Stimulated activated naive CD4-positive, alpha-beta T cell (primary cell): ENCODE measurements around the gene EYA2.

ENCODE experiments used
- DNase-seq, 6 experiments: peaks; one replicate each; lab custom pipeline; 2025; lab: John Stamatoyannopoulos, UW

The EYA2 gene

DNA sequence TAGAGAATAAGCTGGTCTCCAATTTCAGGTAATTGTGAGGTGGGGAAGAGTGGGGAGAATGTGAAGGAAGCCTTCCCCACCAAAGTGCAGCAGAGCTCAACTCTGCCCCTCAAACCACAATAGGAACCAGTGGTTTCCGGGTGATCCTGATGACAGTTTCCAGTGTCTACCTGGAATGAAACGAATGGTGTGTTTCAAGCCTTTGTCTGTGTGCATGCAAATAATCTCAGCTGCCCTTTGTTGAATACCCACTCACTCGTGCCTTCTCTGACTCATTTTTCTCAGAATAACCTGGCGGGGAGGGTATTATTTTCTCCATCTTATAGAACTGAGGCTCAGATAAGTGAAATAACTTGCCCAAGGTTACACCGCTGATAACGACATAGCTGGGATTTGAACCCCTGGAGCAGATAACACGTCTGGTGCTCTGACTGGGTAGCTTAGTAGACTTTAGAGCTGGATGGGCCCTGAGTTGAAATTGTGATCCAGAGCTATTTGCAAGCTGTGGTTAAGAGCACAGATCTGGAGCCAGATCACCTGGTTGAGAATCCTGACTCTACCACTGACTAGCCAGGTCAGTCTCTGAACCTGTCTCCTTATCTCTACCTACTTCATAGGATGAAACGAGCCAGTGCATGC lies 85.1 kb downstream of the EYA2 start:
- no peak for DNase-seq

- no peak for DNase-seq
These were observed 86.5 kb downstream of the EYA2 start for GRCh38 chr20:46981184-46981583.

GRCh38 chr20:46983466-46983865 lies 88.8 kb downstream of the EYA2 start:
- no peak for DNase-seq

- no peak for DNase-seq
These were observed 89.8 kb downstream of the EYA2 start for GRCh38 chr20:46984405-46984804.

DNA sequence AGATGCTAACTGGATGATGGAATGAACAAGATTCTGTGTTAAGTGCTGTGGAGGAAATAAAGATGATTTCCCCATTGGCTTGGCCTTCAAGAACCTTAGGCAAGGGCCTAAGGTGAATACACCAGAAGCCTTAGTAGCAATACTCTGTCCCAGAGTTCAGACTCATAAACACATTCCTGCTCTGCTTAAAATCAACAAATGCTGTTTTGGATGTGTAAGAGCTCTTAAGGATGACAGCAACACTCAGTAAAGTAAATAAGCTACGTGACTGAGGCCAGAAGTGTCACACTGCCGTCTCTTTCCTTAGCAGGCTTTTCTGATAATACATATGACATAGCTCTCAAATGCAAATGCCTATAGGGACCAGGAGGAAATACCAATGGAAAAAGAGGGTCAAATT lies 90.6 kb downstream of the EYA2 start:
- DNase-seq, result no peak

DNA sequence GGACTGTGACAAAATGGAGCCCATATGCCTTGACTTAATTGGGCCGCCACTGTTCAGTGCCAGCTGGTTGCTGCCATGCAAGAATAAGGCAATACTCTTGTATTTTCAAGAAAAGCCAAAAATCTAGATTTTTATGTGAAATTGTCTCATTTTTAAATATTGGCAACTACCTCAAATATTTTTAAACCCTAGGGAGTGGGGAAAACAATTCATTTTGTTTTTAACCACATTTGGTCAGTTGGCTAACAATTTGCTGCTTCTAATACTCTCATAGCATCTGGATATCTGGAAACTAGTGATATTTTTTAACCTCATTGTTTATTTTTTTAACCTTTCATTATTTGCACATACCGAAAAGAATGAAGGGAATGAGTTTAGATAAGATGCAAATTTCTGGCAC lies 91.0 kb downstream of the EYA2 start:
- DNase-seq, result no peak

DNA sequence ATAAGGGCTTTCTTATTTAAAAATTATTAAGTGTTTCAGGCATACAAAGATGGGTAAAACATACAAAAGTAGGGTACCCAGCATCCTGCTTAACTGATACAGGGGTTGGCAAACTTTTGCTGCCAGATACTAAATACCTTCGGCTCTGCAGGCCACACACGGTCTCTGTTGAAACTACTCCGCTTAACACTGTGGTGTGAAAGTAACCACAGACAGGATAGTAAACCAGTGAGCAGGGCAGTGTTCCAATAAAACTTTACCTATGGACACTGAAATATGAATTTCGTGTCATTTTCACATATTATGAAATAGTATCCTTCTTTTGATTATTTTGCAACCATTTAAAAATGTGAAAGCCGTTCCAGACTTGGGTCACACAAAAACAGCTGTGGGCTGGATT lies 92.4 kb downstream of the EYA2 start:
- DNase-seq, result no peak

- DNase-seq, result no peak
These were observed 95.5 kb downstream of the EYA2 start for GRCh38 chr20:46990017-46990595.

DNA sequence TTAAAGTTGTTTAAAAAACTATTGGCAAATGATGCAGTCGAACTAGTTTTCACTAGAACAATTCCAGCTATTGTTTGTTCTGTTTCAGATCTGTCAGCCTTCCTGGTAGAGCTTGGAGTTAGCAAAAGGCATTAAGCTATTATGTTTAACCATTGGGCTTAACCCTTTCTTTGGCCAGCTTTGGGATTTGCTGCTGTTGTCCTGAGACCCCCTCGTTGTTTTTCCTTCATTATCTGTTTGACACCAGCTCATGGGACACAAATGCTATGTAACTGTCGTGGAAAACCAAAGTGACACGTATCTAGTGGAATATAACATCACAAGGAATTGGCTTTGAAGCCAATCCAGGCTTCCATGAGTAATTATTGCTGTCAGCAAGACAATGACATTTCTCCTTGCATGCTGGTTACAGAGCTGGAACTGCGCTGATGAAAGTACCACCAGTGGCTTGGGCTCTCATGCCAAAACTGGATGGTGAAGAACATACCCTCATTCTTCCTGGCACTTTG lies 96.0 kb downstream of the EYA2 start:
- no peak for DNase-seq

GRCh38 chr20:46991168-46991567 lies 96.5 kb downstream of the EYA2 start:
- DNase-seq, result no peak

GRCh38 chr20:46991880-46992639 lies 97.4 kb downstream of the EYA2 start:
- DNase-seq, result no peak

DNA sequence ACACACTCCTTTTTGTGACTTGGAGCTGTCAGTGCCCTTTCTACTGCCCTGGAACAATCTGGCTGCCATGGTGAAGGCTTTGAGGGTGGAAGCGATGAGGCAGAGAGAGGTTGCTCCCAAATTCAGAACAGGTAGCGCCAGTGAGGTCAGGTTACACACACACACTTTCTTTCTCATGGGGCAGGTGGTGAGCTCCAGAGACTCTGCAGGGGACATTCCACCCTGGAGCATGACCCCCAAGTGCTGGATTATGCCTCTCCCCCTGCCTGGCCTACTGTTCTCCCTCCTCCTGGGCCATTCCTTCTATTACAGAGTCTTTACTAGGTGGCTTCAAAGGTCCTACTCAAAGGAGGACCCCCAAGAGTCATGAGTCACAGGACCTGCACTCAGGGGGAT lies 98.0 kb downstream of the EYA2 start:
- no peak for DNase-seq

GRCh38 chr20:46993465-46994095 lies 98.9 kb downstream of the EYA2 start:
- DNase-seq, result no peak

DNA sequence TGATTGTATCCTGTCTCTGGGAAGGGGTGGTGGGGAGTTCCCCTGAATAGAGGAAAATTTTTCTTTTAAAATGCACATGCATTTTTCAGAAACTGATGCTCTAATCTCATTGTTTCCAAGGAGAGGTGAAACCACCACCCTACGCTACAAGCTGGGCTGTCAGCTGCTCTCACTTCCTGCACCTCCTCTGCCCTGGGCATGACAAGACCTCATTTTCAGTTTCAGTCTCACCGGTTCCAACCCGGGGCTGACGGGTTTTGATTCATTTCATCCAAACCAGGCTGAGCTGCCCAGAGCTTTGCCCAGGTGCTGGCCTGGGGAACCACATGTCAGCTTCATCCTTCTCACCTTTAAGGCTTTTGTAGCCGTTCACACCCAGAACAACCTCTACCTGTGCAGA lies 99.7 kb downstream of the EYA2 start:
- no peak for DNase-seq

GRCh38 chr20:46995561-46996142 lies 101.0 kb downstream of the EYA2 start:
- no peak for DNase-seq

DNA sequence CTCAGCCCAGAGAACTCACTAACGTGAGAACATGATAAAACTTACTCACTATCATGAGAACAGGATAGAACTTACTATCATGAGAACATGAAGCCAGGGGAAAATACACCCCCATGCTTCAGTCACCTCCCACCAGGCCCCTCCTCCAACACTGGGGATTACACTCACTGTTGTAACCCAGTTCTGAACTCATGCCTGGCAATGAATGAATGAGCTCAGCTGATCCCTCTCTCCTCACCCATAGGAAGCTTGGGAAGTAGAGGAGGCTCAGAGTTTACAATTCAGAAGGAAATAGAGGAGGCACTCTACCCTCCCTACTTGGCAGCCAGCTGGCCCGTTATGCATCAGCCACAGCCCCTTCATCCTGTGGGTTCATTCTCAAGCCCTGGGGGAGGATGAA lies 102.5 kb downstream of the EYA2 start:
- DNase-seq, result no peak

DNA sequence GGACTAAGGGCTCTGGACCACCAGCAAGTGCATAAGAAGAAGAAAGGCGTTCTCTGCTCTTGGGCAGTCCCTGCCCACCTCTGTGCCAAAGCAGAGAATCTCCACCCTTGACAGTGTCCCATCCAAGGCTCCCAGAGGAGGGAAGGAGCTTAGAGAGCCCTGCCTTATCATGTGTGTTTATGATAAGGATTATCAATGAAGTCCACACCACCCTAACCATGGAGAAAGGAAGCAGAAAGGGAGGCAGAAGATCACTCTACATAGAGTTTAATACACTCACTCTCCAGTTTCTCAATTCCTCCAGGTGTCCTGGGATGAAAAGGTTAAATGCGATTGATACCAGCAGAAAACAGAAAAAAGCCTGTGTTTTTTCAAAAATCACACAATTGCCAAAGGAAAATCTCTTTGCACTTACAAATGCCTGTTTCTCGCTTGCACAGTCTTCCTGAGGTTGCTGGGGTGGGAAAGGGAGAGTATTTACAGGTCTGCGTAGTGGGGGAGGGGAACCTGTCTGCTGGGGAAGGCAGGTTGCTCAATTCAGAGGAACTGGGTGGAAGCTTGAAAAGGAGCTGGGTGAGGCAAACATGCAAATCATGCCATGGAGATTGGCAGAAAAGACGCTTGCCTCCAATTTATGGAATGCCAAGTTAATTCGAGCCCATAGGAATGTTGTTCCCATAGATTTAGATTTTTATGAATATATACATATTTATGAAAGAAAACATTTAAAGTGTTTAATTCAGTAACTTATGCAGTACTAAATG lies 104.0 kb downstream of the EYA2 start:
- no peak for DNase-seq

DNA sequence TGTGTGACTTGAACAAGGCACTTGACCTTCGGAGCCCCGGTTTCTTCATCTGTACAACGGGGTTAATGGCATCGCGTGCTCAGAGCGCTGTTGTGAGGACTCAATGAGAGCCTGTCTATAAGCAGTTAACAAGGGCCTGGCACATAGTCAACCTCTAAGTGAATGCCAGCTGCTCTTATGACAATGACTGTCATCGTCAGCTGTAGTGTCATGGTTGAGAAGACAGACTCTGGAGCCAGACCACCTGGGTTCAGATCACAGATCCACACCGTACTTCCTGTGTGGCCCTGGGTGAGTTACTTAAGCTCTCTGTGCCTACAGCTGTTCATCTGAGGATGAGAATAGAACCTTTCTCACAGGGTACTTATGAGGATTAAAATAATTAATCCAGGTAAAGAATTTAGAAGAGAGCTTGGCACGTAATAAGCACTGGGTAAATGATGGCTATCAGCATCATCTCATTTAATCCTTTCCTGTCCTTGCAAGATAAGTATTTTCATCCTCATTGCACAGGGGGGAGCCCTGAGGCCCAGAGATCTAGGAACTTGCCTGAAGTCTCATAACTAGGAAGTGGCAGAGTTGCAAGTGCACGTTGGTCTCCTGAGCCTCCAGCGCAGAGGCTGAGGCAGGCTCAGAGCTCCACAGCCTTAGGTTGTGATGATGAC lies 105.3 kb downstream of the EYA2 start:
- no peak for DNase-seq

DNA sequence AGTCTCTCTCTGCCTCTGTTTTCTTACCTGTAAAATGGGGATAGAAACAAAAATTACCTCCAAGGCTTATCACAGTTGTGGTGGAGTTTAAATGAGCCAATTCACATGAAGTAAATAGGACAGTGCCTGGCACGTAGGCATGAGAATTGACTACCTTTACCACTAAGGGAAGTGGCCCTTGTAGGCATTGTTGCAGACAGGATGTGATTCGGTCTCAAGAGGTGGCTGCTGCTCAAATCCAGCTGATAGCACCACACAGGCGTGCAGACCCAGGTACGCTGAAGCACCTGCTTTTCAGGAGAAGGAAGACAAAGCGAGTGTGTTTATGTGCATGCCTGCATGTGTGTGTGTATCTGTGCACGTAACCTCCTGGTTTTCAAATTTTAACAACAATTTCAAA lies 108.6 kb downstream of the EYA2 start:
- no peak for DNase-seq

DNA sequence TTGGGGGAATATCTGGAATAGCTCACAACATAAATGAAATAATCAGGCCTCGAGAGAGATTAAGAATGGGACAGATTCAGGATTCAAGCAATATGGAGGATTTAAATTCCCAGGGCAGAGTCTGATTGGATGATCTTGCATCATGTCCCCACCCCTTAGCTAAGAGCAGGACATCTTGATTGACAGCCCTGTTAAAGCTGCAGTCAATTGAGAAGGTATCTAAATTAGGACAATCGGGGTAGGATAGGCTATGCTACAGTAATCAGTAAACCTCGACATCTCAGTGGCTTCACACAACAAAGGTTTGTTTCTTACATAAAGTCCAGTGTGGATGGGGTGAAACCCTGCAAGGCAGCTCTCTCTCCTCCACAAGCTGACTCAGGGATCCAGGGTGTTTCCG lies 109.5 kb downstream of the EYA2 start:
- no peak for DNase-seq
